ENCODE data around the gene UMOD.

DNA sequence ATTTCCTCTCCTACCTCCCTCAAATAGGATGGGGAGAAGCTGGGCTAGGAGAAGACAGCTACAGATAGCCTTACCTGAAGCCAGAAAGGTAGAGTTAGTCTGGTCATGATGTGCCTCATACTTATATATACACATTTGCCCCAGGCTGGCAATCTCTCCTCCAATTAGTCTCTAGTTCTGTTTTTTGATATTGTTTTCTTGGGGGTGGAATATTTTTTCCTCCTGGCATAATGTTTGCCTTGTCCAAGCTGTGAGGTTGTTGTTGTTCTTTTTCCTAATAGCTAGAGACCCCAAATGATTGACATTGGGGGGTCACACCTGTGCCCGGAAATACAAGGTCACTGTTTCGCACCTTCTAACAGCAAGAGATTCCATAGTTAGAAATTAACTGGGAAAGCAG lies at the start of gene UMOD:
- TF ChIP-seq, protein P1, sequence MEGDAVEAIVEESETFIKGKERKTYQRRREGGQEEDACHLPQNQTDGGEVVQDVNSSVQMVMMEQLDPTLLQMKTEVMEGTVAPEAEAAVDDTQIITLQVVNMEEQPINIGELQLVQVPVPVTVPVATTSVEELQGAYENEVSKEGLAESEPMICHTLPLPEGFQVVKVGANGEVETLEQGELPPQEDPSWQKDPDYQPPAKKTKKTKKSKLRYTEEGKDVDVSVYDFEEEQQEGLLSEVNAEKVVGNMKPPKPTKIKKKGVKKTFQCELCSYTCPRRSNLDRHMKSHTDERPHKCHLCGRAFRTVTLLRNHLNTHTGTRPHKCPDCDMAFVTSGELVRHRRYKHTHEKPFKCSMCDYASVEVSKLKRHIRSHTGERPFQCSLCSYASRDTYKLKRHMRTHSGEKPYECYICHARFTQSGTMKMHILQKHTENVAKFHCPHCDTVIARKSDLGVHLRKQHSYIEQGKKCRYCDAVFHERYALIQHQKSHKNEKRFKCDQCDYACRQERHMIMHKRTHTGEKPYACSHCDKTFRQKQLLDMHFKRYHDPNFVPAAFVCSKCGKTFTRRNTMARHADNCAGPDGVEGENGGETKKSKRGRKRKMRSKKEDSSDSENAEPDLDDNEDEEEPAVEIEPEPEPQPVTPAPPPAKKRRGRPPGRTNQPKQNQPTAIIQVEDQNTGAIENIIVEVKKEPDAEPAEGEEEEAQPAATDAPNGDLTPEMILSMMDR (IDR thresholded peaks at IDR 0.05; ENCODE audit: low read depth, low read length, poor library complexity, severe bottlenecking): no peak
- no peak for TF ChIP-seq EZH2phosphoT487 (IDR thresholded peaks at IDR 0.05; ENCODE audit: borderline replicate concordance, low read length)

Measured in DOHH2 (cell line).